HEK293T (cell line): ENCODE data around the gene KAT14.

Source experiments
- BHLHE40 ChIP-seq: fragments of 450-650 bp; IDR thresholded peaks from 2 replicates; pipeline ENCODE4 v1.6.1; 2016; ENCODE audit warnings: mild to moderate bottlenecking, moderate library complexity, borderline replicate concordance
- ELF4 ChIP-seq: fragments of 450-650 bp; IDR thresholded peaks from 2 replicates; pipeline ENCODE4 v1.6.1; 2017; ENCODE audit warnings: antibody characterized with exemption
- FOXA1 ChIP-seq: fragments of 450-650 bp; IDR thresholded peaks from 2 replicates; pipeline ENCODE4 v1.6.1; 2016; ENCODE audit warnings: mild to moderate bottlenecking
- FOXK2 ChIP-seq: fragments of 450-650 bp; IDR thresholded peaks from 2 replicates; pipeline ENCODE4 v1.6.1; 2016; ENCODE audit warnings: mild to moderate bottlenecking
- FOXM1 ChIP-seq: fragments of 450-650 bp; IDR thresholded peaks from 2 replicates; pipeline ENCODE4 v1.6.1; 2017; ENCODE audit warnings: mild to moderate bottlenecking, borderline replicate concordance
- L3MBTL2 ChIP-seq: fragments of 450-650 bp; conservative IDR thresholded peaks from 2 replicates; pipeline ENCODE4 v1.6.1; 2016; ENCODE audit warnings: mild to moderate bottlenecking
- SP1 ChIP-seq: fragments of 450-650 bp; IDR thresholded peaks from 2 replicates; pipeline ENCODE4 v1.6.1; 2017
- SUZ12 ChIP-seq: fragments of 450-650 bp; IDR thresholded peaks from 2 replicates; pipeline ENCODE4 v1.6.1; 2016; ENCODE audit warnings: mild to moderate bottlenecking
- ZNF384 ChIP-seq: fragments of 450-650 bp; IDR thresholded peaks from 2 replicates; pipeline ENCODE4 v1.6.1; 2016
- TF ChIP-seq, protein P1 (sequence below): fragments of 450-650 bp; IDR thresholded peaks from 2 replicates; pipeline ENCODE4 v1.6.1; 2016

DNA sequence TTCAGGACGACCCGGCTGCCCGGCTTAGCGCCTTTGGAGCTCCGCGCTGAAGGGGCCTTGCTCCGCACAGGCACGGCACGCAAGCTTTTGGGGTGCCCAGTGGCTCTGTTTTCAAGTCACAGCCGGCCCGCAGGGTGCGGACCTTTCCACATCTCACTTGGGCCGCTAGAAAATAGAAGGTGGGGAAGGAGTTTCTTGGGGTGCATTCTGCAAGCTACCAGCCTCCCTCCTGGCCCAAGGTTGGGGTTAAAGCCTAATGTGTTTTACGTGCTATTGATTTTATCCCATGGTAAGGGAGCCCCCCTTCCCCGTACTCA, 561 bp downstream of the KAT14 start:
- TF ChIP-seq SUZ12 (no peak), ZNF384 (no peak), FOXK2 (no peak), SP1 (no peak), ELF4 (no peak), FOXM1 (no peak), L3MBTL2 (no peak), BHLHE40 (no peak), FOXA1 (no peak)
- TF ChIP-seq, protein P1, sequence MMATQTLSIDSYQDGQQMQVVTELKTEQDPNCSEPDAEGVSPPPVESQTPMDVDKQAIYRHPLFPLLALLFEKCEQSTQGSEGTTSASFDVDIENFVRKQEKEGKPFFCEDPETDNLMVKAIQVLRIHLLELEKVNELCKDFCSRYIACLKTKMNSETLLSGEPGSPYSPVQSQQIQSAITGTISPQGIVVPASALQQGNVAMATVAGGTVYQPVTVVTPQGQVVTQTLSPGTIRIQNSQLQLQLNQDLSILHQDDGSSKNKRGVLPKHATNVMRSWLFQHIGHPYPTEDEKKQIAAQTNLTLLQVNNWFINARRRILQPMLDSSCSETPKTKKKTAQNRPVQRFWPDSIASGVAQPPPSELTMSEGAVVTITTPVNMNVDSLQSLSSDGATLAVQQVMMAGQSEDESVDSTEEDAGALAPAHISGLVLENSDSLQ, result no peak
